ENCODE results near the gene SMG7. TPM values are rescaled to one million over a fixed set of nuclear protein-coding genes. Genes with fewer than 3 reads are reported as not detected.

Gene SMG7
- total and polyA plus RNA-seq, 2 donors (not counting 3 experiments of a cell fraction or from before 2014, with no cell fraction given), result 25.4 to 47.1 TPM

GRCh38 chr1:183471743-183472487 is 384 bp upstream of the SMG7 start:
- Histone ChIP-seq H3K9me1 (replicated peaks; ENCODE audit: control insufficient read depth, extremely low read depth, insufficient read depth, low read length) (no peaks in the 10 kb centered on the region), H4K20me1 (replicated peaks; ENCODE audit: control insufficient read depth, extremely low read depth, insufficient read depth, low read length) (no peaks in the 10 kb centered on the region), H3K27me3 (ENCODE audit: control insufficient read depth in 2 of 2, insufficient read depth in 2 of 2, low read length in 2 of 2) (no peaks in the 10 kb centered on the region), H3K9ac (replicated peaks; ENCODE audit: extremely low read depth, insufficient read depth, low read length) (peak overlapping the region; percentile 92), H3K9me3 (replicated peaks; ENCODE audit: control insufficient read depth, insufficient read depth, low read length) (no peaks in the 10 kb centered on the region), H2AFZ (ENCODE audit: low read depth, low read length) (peak overlapping the region; percentile 91), H3K4me2 (ENCODE audit: insufficient read depth, low read length) (peak overlapping the region; percentile 100), H3K4me1 (ENCODE audit: control insufficient read depth, extremely low read depth, insufficient read depth, low read length) (peaks cover 19% of the 10 kb centered on the region), H3K36me3 (ENCODE audit: control insufficient read depth in 2 of 2, extremely low read depth in 1 of 2, insufficient read depth in 2 of 2, low read length in 2 of 2) (peaks cover 0 to 3% of the 10 kb centered on the region in 2 experiments), H3K27ac (ENCODE audit: insufficient read depth, low read depth, low read length) (peak overlapping the region; percentile 90), H3K4me3 (replicated peaks in 1 of 3; ENCODE audit: insufficient read depth in 1 of 3, low read depth in 1 of 3, low read length in 3 of 3) (peak overlapping the region; percentile 62 to 91 (median 89)), H3K79me2 (ENCODE audit: control insufficient read depth, insufficient read depth, low read length) (peaks cover 43% of the 10 kb centered on the region)
- FAIRE-seq, result peak; percentile 92
- CTCF ChIA-PET, result interaction anchor here (1.0 to 1.4 kb wide), 5 partner anchors 11 to 509 kb away, joined by 3 to 4 read pairs (median 4); no protein-coding TSS in a partner anchor
- dilution Hi-C loops (cut with MboI; ENCODE audit: extremely low pct_ligation_motif_present, low sequenced_read_pairs) (no loop called here), intact Hi-C loops (cut with micrococcal nuclease) (loop anchor here (1.0 to 5.0 kb wide), 8 partner anchors 43 to 580 kb away; partner anchors contain the start of genes ARPC5, LAMC1 and TSEN15)
- peak; percentile 96 for DNase-seq (ENCODE audit: low read depth, low spot score)
- POLR2A ChIA-PET, result interaction anchor here (0.6 to 0.7 kb wide), 3 partner anchors 106 to 208 kb away, joined by 3 to 6 read pairs (median 3); no protein-coding TSS in a partner anchor
- TSS peak; percentile 63 for BruUV-seq (replicated peaks)
- TF ChIP-seq GATA2 (IDR thresholded peaks at IDR 0.05; ENCODE audit: insufficient read depth, insufficient read length, low read depth, low read length) (peak; percentile 76), MAX (IDR thresholded peaks at IDR 0.05; ENCODE audit: insufficient read depth, insufficient read length) (peak; percentile 2), POLR2A (IDR thresholded peaks at IDR 0.05; ENCODE audit: low read depth, low read length) (no peak), CTCF (IDR thresholded peaks at IDR 0.05; ENCODE audit: extremely low read depth in 1 of 2, insufficient read depth in 1 of 2, low read depth in 1 of 2, low read length in 2 of 2) (peak in 1 of 2 donors; percentile 11), POLR2AphosphoS5 (IDR thresholded peaks at IDR 0.05; ENCODE audit: insufficient read depth, low read depth, low read length) (no peak), EZH2 (IDR thresholded peaks at IDR 0.05; ENCODE audit: borderline replicate concordance, low read depth, low read length, severe bottlenecking) (no peak), JUN (IDR thresholded peaks at IDR 0.05; ENCODE audit: borderline replicate concordance, insufficient read depth, insufficient read length, low read depth) (no peak), MYC (IDR thresholded peaks at IDR 0.05; ENCODE audit: low read depth, low read length) (peak; percentile 45)
